Spleen (tissue), 11 donors: ENCODE data around the gene NRXN3. TPM values are rescaled to one million over a fixed set of nuclear protein-coding genes. Genes with fewer than 3 reads are reported as not detected.
"Not testable (repeated sequence)": the region's sequence is repeated elsewhere in the genome, so short reads cannot be mapped to it uniquely, and the experiment has no call there.

ENCODE experiments used
- DNase-seq: peaks from one replicate; pipeline ENCODE4 v3.0.0-alpha.2; 2020
- H3K27ac ChIP-seq, 8 donors: fragments of 200-600 bp; sonication (generic) in 7 of 8; 1 replicate in 4 of 8; 2 replicates in 4 of 8; pipeline versions ENCODE4 v1.5.0 to v1.8.0; 2016 to 2021; ENCODE audit warnings: inconsistent platforms in 4 of 8, mild to moderate bottlenecking in 4 of 8, moderate library complexity in 1 of 8
- H3K27me3 ChIP-seq, 7 donors: fragments of 200-600 bp; sonication (generic) in 6 of 7; replicated peaks in 1 of 7; 1 replicate in 4 of 7; 2 replicates in 3 of 7; pipeline versions ENCODE4 v1.5.0 to v1.8.0; 2016 to 2021; ENCODE audit warnings: inconsistent platforms in 3 of 7, mild to moderate bottlenecking in 1 of 7
- H3K36me3 ChIP-seq, 6 donors: fragments of 200-600 bp; sonication (generic) in 5 of 6; 1 replicate in 4 of 6; 2 replicates in 2 of 6; pipeline versions ENCODE4 v1.5.0 to v1.8.0; 2016 to 2021; ENCODE audit warnings: inconsistent platforms in 2 of 6
- H3K4me1 ChIP-seq, 6 donors: fragments of 200-600 bp; sonication (generic) in 5 of 6; 1 replicate in 3 of 6; 2 replicates in 3 of 6; pipeline versions ENCODE4 v1.5.0 to v1.8.0; 2016 to 2021; ENCODE audit warnings: inconsistent platforms in 3 of 6
- H3K4me3 ChIP-seq, 8 donors: fragments of 200-600 bp; sonication (generic) in 7 of 8; 1 replicate in 4 of 8; 2 replicates in 4 of 8; pipeline versions ENCODE4 v1.5.0 to v1.8.0; 2016 to 2021; ENCODE audit warnings: inconsistent platforms in 4 of 8, mild to moderate bottlenecking in 4 of 8, moderate library complexity in 2 of 8
- H3K9me3 ChIP-seq, 8 donors: fragments of 200-600 bp; sonication (generic) in 7 of 8; 1 replicate in 4 of 8; 2 replicates in 4 of 8; pipeline versions ENCODE4 v1.5.0 to v1.8.0; 2016 to 2021; ENCODE audit warnings: inconsistent platforms in 4 of 8
- POLR2A ChIP-seq, 3 donors: fragments of 450-650 bp; IDR thresholded peaks; one replicate each; pipeline ENCODE4 v1.5.1; 2017; ENCODE audit warnings: antibody characterized with exemption in 3 of 3, mild to moderate bottlenecking in 1 of 3
- POLR2AphosphoS5 ChIP-seq, 3 donors: sonication (generic); formaldehyde crosslinking; IDR thresholded peaks; one replicate each; pipeline ENCODE4 v1.5.1; 2017; ENCODE audit warnings: antibody characterized with exemption in 3 of 3
- WGBS, 5 donors: extraction: QIAGEN DNeasy Blood & Tissue Kit in 3 of 5; methylation state at CpG; one replicate each; pipeline versions ENCODE4 v1.1.5 to v1.1.7; 2013 to 2018; 5-methylcytosine and 5-hydroxymethylcytosine counted together
- intact Hi-C: fragments of 100-400 bp; cut with DNase I; formaldehyde crosslinking; loops from one replicate; pipeline ENCODE4 v1.15.0; 2023; ENCODE audit warnings: low total_unique reads
- polyA plus RNA-seq, 3 donors: library from polyadenylated mRNA; stranded (reverse); fragments of 200-250 nt; gene quantifications; one replicate each; pipeline ENCODE4 v1.2.1, GENCODE V29; 2013
- total RNA-seq, 7 donors: library from RNA; depleted of rRNA in 3 of 7; stranded (reverse); fragments of >200 nt in 3 of 7; fragmentation: NEBNext Ultra II Directional in 4 of 7; extraction: Animal tissue kit (Norgen Biotek cat#: 25700) in 4 of 7; gene quantifications; one replicate each; pipeline versions ENCODE4 v1.1.0 to v1.2.1, GENCODE V29; 2016 to 2021
- TF ChIP-seq, protein P1 (sequence below), 11 experiments: fragments of 200-600 bp in 7 of 11; fragments of 450-650 bp in 4 of 11; sonication (generic) in 4 of 11; IDR thresholded peaks in 8 of 11; conservative IDR thresholded peaks in 3 of 11; 1 replicate in 7 of 11; 2 replicates in 4 of 11; pipeline versions ENCODE4 v1.4.0 to v1.8.0; 2016 to 2021; ENCODE audit warnings: antibody characterized with exemption in 11 of 11, inconsistent platforms in 4 of 11, mild to moderate bottlenecking in 1 of 11
- donor health status: healthy with polysubstance abuse.
- donor health status: DM: no; HTN: no; CAD: no; lungs with moderate emphysema.
- donor health status: DM: no; HTN: no; CAD: no.
- donor health status: Bipolar disorder and iron deficiency.
- donor health status: healthy.
- donor health status: DM: no; HTN: no; CAD: no.
- donor health status: DM: yes; HTN: yes; CAD: no.

NRXN3 gene
- total and polyA plus RNA-seq, 10 donors = 0.21 to 11.5 (median 1.6) TPM

DNA sequence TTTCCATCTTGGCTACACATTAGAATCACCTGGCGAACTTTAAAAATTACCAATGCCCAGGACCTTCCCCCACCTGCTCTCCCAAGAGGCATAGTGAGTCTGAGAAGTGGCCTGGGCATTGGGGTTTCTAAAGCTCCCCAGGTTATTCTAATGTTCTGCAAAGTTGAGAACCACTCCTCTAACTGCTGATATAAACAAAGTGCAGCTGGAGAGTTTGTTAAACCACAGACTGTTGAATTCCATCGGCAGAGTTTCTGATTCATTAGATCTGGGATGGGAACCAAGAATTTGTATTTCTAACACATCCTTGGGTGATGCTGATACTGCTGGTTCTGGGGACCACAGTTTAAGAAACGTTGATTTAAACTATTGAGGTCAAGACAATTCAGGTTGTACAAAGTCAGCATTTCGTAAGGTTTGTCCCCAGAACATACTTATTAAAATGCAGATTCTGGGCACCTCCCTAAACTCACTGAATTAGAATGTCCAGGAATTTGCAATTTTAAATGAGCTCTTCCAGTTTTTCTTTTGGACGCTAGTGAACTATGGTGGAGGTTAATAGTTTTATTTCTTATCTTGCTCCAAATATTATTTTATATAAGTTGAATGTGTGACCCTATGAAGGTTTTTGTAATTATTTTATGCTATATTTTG, 309.1 kb downstream of the NRXN3 start:
- Histone ChIP-seq H3K4me1 (no peaks in the 10 kb centered on the region), H3K27me3 (peaks cover 0 to 5% (median 0%) of the 10 kb centered on the region in 7 donors), H3K36me3 (no peaks in the 10 kb centered on the region), H3K4me3 (no peak overlapping the region), H3K27ac (no peak overlapping the region), H3K9me3 (no peaks in the 10 kb centered on the region)
- DNase-seq = no peak
- 68 to 76% (median 73%) methylated on average over 5 of the region's 5 CpGs for WGBS, 5 donors
- TF ChIP-seq POLR2AphosphoS5 (IDR thresholded peaks at IDR 0.05) = no peak
- TF ChIP-seq, protein P1, sequence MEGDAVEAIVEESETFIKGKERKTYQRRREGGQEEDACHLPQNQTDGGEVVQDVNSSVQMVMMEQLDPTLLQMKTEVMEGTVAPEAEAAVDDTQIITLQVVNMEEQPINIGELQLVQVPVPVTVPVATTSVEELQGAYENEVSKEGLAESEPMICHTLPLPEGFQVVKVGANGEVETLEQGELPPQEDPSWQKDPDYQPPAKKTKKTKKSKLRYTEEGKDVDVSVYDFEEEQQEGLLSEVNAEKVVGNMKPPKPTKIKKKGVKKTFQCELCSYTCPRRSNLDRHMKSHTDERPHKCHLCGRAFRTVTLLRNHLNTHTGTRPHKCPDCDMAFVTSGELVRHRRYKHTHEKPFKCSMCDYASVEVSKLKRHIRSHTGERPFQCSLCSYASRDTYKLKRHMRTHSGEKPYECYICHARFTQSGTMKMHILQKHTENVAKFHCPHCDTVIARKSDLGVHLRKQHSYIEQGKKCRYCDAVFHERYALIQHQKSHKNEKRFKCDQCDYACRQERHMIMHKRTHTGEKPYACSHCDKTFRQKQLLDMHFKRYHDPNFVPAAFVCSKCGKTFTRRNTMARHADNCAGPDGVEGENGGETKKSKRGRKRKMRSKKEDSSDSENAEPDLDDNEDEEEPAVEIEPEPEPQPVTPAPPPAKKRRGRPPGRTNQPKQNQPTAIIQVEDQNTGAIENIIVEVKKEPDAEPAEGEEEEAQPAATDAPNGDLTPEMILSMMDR (IDR thresholded peaks at IDR 0.05 in 8 of 11, conservative IDR thresholded peaks at IDR 0.05 in 3 of 11) = no peak
- no peak for TF ChIP-seq POLR2A (IDR thresholded peaks at IDR 0.05)
- intact Hi-C loops = no loop called here

DNA sequence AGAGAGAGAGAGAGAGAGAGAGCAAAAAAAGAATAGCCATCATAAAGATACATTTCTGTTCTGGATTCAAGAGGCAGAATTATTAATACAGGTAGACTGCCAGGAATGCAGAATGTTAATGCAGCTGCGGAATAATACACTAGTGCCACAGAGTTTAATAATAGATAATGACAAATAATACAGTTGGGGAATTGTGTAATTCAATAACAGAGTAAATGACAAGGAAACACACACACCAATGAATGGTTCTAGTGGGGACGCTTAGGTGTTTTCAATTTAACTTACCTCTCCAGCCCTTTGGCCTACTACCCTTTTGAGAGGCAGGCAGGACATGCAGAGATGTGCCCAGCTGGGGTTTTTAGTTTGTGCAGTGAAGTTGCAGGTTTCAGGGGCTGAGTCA, 313.9 kb downstream of the NRXN3 start:
- TF ChIP-seq, protein P1 (IDR thresholded peaks at IDR 0.05 in 8 of 11, conservative IDR thresholded peaks at IDR 0.05 in 3 of 11) = no peak
- TF ChIP-seq POLR2AphosphoS5 (IDR thresholded peaks at IDR 0.05) = no peak
- no peak for TF ChIP-seq POLR2A (IDR thresholded peaks at IDR 0.05)
- H3K9me3 ChIP-seq = no peaks in the 10 kb centered on the region
- no peaks in the 10 kb centered on the region for H3K36me3 ChIP-seq
- peaks cover 0 to 5% (median 0%) of the 10 kb centered on the region in 7 donors for H3K27me3 ChIP-seq
- DNase-seq = no peak
- intact Hi-C loops = no loop called here
- WGBS, 5 donors = 64 to 92% (median 83%) methylated on average over 2 of the region's 2 CpGs
- no peaks in the 10 kb centered on the region for H3K4me1 ChIP-seq
- no peak overlapping the region for H3K4me3 ChIP-seq
- H3K27ac ChIP-seq = no peak overlapping the region

DNA sequence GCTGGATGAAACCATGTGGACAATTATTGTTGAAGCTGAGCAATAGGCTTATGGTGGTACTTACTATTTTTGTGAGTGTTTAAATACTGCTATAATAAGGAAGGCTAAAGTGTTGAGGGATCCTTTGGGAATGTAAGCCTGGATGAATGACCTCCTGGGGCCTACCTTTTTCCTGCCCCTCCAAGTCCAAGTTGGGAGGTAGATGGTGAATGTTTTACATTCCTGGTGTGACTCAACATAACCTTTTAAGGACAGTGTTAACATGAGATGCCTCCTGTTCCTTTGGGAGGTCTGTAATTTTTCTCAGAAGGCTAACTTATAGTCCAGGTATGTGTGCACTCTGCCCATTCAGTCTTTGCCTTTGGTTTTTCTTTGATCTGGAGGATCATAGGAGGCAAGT, 315.9 kb downstream of the NRXN3 start:
- no peaks in the 10 kb centered on the region for H3K4me1 ChIP-seq
- H3K9me3 ChIP-seq = no peaks in the 10 kb centered on the region
- H3K36me3 ChIP-seq = no peaks in the 10 kb centered on the region
- no peak overlapping the region for H3K27ac ChIP-seq
- no peak for DNase-seq
- no peak overlapping the region for H3K4me3 ChIP-seq
- no peak for TF ChIP-seq POLR2AphosphoS5 (IDR thresholded peaks at IDR 0.05)
- no peak for TF ChIP-seq POLR2A (IDR thresholded peaks at IDR 0.05)
- TF ChIP-seq, protein P1 (IDR thresholded peaks at IDR 0.05 in 8 of 11, conservative IDR thresholded peaks at IDR 0.05 in 3 of 11) = no peak
- intact Hi-C loops = no loop called here
- no peaks in the 10 kb centered on the region for H3K27me3 ChIP-seq

- Histone ChIP-seq H3K36me3 (no peaks in the 10 kb centered on the region), H3K4me1 (no peaks in the 10 kb centered on the region), H3K27me3 (no peaks in the 10 kb centered on the region), H3K4me3 (no peak overlapping the region), H3K27ac (no peak overlapping the region), H3K9me3 (no peaks in the 10 kb centered on the region)
- DNase-seq = no peak
- WGBS, 5 donors = 70 to 85% (median 78%) methylated on average over 1 of the region's 1 CpG
- intact Hi-C loops = no loop called here
- TF ChIP-seq POLR2AphosphoS5 (IDR thresholded peaks at IDR 0.05) = no peak
- no peak for TF ChIP-seq POLR2A (IDR thresholded peaks at IDR 0.05)
- TF ChIP-seq, protein P1 (IDR thresholded peaks at IDR 0.05 in 8 of 11, conservative IDR thresholded peaks at IDR 0.05 in 3 of 11) = no peak
These were observed 316.4 kb downstream of the NRXN3 start for GRCh38 chr14:78486621-78487020.

GRCh38 chr14:78487573-78487972, 317.4 kb downstream of the NRXN3 start:
- H3K27me3 ChIP-seq, H3K4me1 ChIP-seq, H3K27ac ChIP-seq, H3K9me3 ChIP-seq, H3K4me3 ChIP-seq, DNase-seq, intact Hi-C loops, H3K36me3 ChIP-seq: not testable (repeated sequence)
- WGBS, 5 donors = 40 to 92% (median 47%) methylated on average over 2 of the region's 2 CpGs
